HG03469 (cell line): ENCODE measurements around the gene NUMB.

ENCODE experiments used
- ATAC-seq: cut with Tn5 transposase; IDR thresholded peaks from one replicate; pipeline ENCODE4 v1.9.1; 2021; ENCODE audit warnings: mild to moderate bottlenecking, moderate library complexity, moderate number of reproducible peaks; ENCODE audit not compliant: unreplicated experiment

NUMB gene

GRCh38 chr14:73466861-73467260, 8.5 kb upstream of the NUMB start:
- ATAC-seq = no peak

- ATAC-seq = no peak
Measured at GRCh38 chr14:73465823-73466532, 7.6 kb upstream of the NUMB start.

- no peak for ATAC-seq
Measured at GRCh38 chr14:73463411-73463810, 5.1 kb upstream of the NUMB start.

- ATAC-seq = no peak
Measured at GRCh38 chr14:73462815-73463214, 4.5 kb upstream of the NUMB start.

GRCh38 chr14:73462048-73462715, 3.8 kb upstream of the NUMB start:
- no peak for ATAC-seq

- ATAC-seq = no peak
Measured at GRCh38 chr14:73461478-73462047, 3.2 kb upstream of the NUMB start.

GRCh38 chr14:73460691-73461127, 2.4 kb upstream of the NUMB start:
- ATAC-seq = no peak

GRCh38 chr14:73459959-73460358, 1.6 kb upstream of the NUMB start:
- no peak for ATAC-seq

GRCh38 chr14:73457924-73458182, 493 bp downstream of the NUMB start:
- no peak for ATAC-seq

- ATAC-seq = no peak
Measured at GRCh38 chr14:73457041-73457923, 1.1 kb downstream of the NUMB start.

GRCh38 chr14:73455294-73455693, 3.1 kb downstream of the NUMB start:
- no peak for ATAC-seq

- no peak for ATAC-seq
Measured at GRCh38 chr14:73452341-73453186, 5.8 kb downstream of the NUMB start.

- no peak for ATAC-seq
Measured at GRCh38 chr14:73443758-73444157, 14.6 kb downstream of the NUMB start.

- no peak for ATAC-seq
Measured at GRCh38 chr14:73441286-73441685, 17.1 kb downstream of the NUMB start.

- ATAC-seq = no peak
Measured at GRCh38 chr14:73438993-73439392, 19.4 kb downstream of the NUMB start.

GRCh38 chr14:73437206-73437605, 21.1 kb downstream of the NUMB start:
- ATAC-seq = no peak

GRCh38 chr14:73432124-73432523, 26.2 kb downstream of the NUMB start:
- no peak for ATAC-seq

- no peak for ATAC-seq
Measured at GRCh38 chr14:73428353-73428824, 30.0 kb downstream of the NUMB start.

- no peak for ATAC-seq
Measured at GRCh38 chr14:73427516-73428264, 30.7 kb downstream of the NUMB start.

GRCh38 chr14:73426877-73427276, 31.5 kb downstream of the NUMB start:
- no peak for ATAC-seq
